Measurements from ENCODE around the gene SLITRK6.

GRCh38 chr13:85755123-85755522 is 44.1 kb downstream of the SLITRK6 start:
- TF ChIP-seq CTCF (conservative IDR thresholded peaks at IDR 0.05; ENCODE audit: low read depth, low read length): no peak
- TF ChIP-seq CEBPB (IDR thresholded peaks at IDR 0.05; ENCODE audit: low read depth, low read length): no peak
- TF ChIP-seq SMC3 (IDR thresholded peaks at IDR 0.05; ENCODE audit: low read depth, low read length): no peak
- TF ChIP-seq POLR2A (IDR thresholded peaks at IDR 0.05; ENCODE audit: low read depth, low read length): no peak
- no peak for TF ChIP-seq ELK1 (IDR thresholded peaks at IDR 0.05; ENCODE audit: borderline replicate concordance, low read depth, low read length)
- no peak for TF ChIP-seq MAZ (IDR thresholded peaks at IDR 0.05; ENCODE audit: borderline replicate concordance, low read depth, low read length)
- TF ChIP-seq RAD21 (IDR thresholded peaks at IDR 0.05; ENCODE audit: low read length): no peak
- no peak for TF ChIP-seq BHLHE40 (IDR thresholded peaks at IDR 0.05; ENCODE audit: low read depth, low read length)
- no peak for TF ChIP-seq MAFK (IDR thresholded peaks at IDR 0.05; ENCODE audit: low read depth, low read length)
- no peak for TF ChIP-seq NFE2L2 (IDR thresholded peaks at IDR 0.05; ENCODE audit: low read depth, low read length)
